H1 (cell line): Measurements from ENCODE around the gene SPATA6L. TPM values are rescaled to one million over a fixed set of nuclear protein-coding genes. Genes with fewer than 3 reads are reported as not detected.

Source experiments
- CEBPB ChIP-seq: IDR thresholded peaks from 2 replicates; pipeline ENCODE4 v1.6.1; 2012; ENCODE audit warnings: low read depth, low read length
- E2F6 ChIP-seq: IDR thresholded peaks from 2 replicates; pipeline ENCODE4 v1.6.1; 2012; ENCODE audit warnings: inconsistent platforms
- FOSL1 ChIP-seq: IDR thresholded peaks from 2 replicates; pipeline ENCODE4 v1.6.1; 2011; ENCODE audit warnings: mild to moderate bottlenecking, low read depth, low read length, moderate library complexity; ENCODE audit not compliant: insufficient read depth
- KDM4A ChIP-seq: IDR thresholded peaks from one replicate; pipeline ENCODE4 v1.7.1; 2012; ENCODE audit warnings: low read depth, mild to moderate bottlenecking, moderate library complexity, low read length, inconsistent platforms; ENCODE audit not compliant: severe bottlenecking
- POLR2A ChIP-seq, 2 experiments: IDR thresholded peaks; 1 replicate in 1 of 2; 2 replicates in 1 of 2; pipeline ENCODE4 v1.6.1; 2011; ENCODE audit warnings: low read depth in 2 of 2, low read length in 2 of 2, mild to moderate bottlenecking in 2 of 2; ENCODE audit errors: control extremely low read depth in 1 of 2
- SAP30 ChIP-seq: fragments of 300-600 bp; sonication (generic); IDR thresholded peaks from 2 replicates; pipeline ENCODE4 v1.7.1; 2012; ENCODE audit warnings: low read length, moderate library complexity, mild to moderate bottlenecking, inconsistent platforms; ENCODE audit not compliant: insufficient read depth, insufficient replicate concordance
- SP4 ChIP-seq: IDR thresholded peaks from 2 replicates; pipeline ENCODE4 v1.6.1; 2012; ENCODE audit warnings: low read length, inconsistent platforms
- SRF ChIP-seq: IDR thresholded peaks from 2 replicates; pipeline ENCODE4 v1.6.1; 2011; ENCODE audit warnings: mild to moderate bottlenecking, low read depth, low read length, moderate library complexity
- polyA plus RNA-seq, 7 experiments: library from polyadenylated mRNA; depleted of rRNA in 3 of 7; stranded (reverse) in 5 of 7; unstranded in 2 of 7; fragments of >200 nt in 5 of 7; fragments of 200-250 nt in 2 of 7; gene quantifications; 1 replicate in 5 of 7; 2 replicates in 1 of 7; 4 replicates in 1 of 7; pipeline versions ENCODE4 v1.2.1 to v1.2.3, GENCODE V29; 2011 to 2013; ENCODE audit warnings: missing spikeins in 2 of 7, mixed read lengths in 2 of 7
- total RNA-seq: library from RNA; stranded (reverse); fragmentation: NEBNext Ultra II Directional; extraction: Animal tissue kit (Norgen Biotek cat#: 25700); gene quantifications from 2 replicates; pipeline ENCODE4 v1.2.1, GENCODE V29; 2021

The SPATA6L gene
- total and polyA plus RNA-seq, 2 of the 8 experiments (the other 6 are each of a cell fraction or from before 2014, with no cell fraction given), result 0.57 to 1.1 TPM

GRCh38 chr9:4615251-4615650 lies 51.0 kb downstream of the SPATA6L start (continued):
- TF ChIP-seq KDM4A (no peak), SAP30 (no peak), SRF (no peak), CEBPB (no peak), POLR2A (IDR thresholded peaks at IDR 0.05; ENCODE audit: control extremely low read depth in 1 of 2, low read depth in 2 of 2, low read length in 2 of 2) (no peak), SP4 (no peak), E2F6 (no peak), FOSL1 (no peak)
- TF ChIP-seq, all 59 proteins: peak for 0
